Measurements from ENCODE around the gene ASPDH.

DNA sequence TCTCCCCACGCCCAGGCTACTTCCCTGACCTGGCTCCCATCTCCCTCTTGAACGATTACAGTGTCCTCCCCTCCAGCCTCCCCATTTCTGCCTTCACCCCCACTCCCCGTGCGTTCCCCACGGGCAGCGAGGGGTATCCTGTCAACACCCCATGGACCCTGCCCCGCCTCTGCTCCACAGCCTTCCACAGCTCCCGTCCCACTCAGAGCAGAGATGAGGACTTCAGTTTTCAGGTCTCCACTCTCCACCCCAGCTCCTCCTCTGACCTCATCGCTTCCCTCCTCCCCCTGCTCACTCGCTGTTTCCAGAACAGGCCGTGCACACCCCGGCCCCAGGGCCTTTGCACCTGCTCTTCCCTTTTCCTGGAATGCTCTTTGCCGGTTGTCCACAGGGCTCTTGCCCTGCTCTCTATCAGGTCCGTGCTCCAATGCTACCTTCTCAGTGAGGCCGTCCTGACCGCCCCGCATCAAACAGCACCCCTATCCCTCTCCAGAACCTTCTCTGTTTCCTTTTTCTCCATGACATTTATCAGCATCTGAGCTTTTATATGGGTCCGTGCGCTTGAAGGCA lies 39.5 kb upstream of the ASPDH start:
- TF ChIP-seq, protein P1, sequence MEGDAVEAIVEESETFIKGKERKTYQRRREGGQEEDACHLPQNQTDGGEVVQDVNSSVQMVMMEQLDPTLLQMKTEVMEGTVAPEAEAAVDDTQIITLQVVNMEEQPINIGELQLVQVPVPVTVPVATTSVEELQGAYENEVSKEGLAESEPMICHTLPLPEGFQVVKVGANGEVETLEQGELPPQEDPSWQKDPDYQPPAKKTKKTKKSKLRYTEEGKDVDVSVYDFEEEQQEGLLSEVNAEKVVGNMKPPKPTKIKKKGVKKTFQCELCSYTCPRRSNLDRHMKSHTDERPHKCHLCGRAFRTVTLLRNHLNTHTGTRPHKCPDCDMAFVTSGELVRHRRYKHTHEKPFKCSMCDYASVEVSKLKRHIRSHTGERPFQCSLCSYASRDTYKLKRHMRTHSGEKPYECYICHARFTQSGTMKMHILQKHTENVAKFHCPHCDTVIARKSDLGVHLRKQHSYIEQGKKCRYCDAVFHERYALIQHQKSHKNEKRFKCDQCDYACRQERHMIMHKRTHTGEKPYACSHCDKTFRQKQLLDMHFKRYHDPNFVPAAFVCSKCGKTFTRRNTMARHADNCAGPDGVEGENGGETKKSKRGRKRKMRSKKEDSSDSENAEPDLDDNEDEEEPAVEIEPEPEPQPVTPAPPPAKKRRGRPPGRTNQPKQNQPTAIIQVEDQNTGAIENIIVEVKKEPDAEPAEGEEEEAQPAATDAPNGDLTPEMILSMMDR (IDR thresholded peaks at IDR 0.05 in 2 of 3, conservative IDR thresholded peaks at IDR 0.05 in 1 of 3; ENCODE audit: borderline replicate concordance in 1 of 3, insufficient read depth in 1 of 3, low read depth in 2 of 3, low read length in 2 of 3), result no peak
- TF ChIP-seq, protein P2, sequence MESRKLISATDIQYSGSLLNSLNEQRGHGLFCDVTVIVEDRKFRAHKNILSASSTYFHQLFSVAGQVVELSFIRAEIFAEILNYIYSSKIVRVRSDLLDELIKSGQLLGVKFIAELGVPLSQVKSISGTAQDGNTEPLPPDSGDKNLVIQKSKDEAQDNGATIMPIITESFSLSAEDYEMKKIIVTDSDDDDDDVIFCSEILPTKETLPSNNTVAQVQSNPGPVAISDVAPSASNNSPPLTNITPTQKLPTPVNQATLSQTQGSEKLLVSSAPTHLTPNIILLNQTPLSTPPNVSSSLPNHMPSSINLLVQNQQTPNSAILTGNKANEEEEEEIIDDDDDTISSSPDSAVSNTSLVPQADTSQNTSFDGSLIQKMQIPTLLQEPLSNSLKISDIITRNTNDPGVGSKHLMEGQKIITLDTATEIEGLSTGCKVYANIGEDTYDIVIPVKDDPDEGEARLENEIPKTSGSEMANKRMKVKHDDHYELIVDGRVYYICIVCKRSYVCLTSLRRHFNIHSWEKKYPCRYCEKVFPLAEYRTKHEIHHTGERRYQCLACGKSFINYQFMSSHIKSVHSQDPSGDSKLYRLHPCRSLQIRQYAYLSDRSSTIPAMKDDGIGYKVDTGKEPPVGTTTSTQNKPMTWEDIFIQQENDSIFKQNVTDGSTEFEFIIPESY (IDR thresholded peaks at IDR 0.05; ENCODE audit: extremely low read depth, insufficient replicate concordance, low read length), result no peak
